HEK293T (cell line): Measurements from ENCODE around the gene HBA1.

Experiments
- ELF4 ChIP-seq: fragments of 450-650 bp; IDR thresholded peaks from 2 replicates; pipeline ENCODE4 v1.6.1; 2017; ENCODE audit warnings: antibody characterized with exemption
- ZNF384 ChIP-seq: fragments of 450-650 bp; IDR thresholded peaks from 2 replicates; pipeline ENCODE4 v1.6.1; 2016

DNA sequence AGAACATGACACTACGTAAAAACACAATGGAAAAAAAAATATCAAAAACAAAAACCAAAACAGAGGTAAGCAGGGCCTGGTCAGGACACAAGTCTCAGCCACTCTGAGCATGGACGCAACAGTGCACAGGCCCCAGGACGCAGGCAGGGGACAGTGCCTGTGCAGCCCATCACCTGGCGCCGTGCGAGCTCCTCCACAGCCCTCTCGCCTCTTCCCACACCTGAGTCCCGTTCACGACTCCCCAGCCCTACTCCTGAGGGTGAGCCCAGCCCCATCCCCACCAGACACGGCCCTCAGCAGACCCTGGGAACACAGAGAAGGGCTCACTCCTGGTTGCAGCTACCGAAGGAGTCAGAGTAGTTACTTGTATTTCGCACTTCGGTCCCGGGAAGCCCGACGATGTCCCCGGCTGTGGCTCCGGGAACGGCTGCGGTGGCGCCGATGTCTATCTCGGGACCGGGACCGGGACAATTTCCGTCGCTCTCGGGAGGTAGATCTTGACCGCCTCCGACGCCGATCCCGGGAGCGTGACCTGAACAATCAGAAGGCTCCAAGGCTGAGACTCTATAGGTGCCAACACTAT lies 13.2 kb downstream of the HBA1 start:
- no peak for TF ChIP-seq ZNF384
- TF ChIP-seq ELF4, result no peak
